Measurements from ENCODE around the gene SPTB. TPM values are rescaled to one million over a fixed set of nuclear protein-coding genes. Genes with fewer than 3 reads are reported as not detected.

Gene SPTB
- total and polyA plus RNA-seq, 9 of the 15 experiments (the other 6 are each of a cell fraction or from before 2014, with no cell fraction given): 0.21 to 45.9 (median 11.7) TPM

DNA sequence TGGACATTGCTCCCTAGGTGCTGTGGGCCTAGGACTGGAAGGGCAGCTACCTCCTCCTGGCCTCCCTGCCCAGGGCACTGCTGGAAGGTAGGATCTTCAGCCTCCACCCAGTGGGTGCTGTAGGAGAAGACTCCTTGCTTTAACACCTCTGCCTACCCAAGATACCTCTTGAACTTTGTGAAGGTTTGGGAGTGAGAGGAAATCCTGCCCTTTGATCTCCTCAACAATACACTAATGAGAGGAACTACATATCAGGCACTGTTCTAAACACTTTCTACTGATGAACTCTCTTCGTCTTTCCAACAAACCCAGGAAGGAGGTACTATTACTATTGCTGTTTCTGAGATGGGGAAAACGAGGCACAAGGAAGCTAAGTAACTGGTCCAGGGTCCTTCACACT is 108.5 kb downstream of the SPTB start:
- no peaks in the 10 kb centered on the region for H3K9me1 ChIP-seq (ENCODE audit: control insufficient read depth, insufficient read depth, low read length)
- no peak overlapping the region for H3K4me3 ChIP-seq
- H3K79me2 ChIP-seq (ENCODE audit: control insufficient read depth, insufficient read depth, low read length): no peaks in the 10 kb centered on the region
- H3K9ac ChIP-seq (ENCODE audit: insufficient read depth in 1 of 2, low read depth in 2 of 2, low read length in 2 of 2): no peak overlapping the region
- no peaks in the 10 kb centered on the region for H4K20me1 ChIP-seq (replicated peaks; ENCODE audit: control insufficient read depth, insufficient read depth, low read length)
- ATAC-seq (no peak), FAIRE-seq (no peak), DNase-seq (ENCODE audit: extremely low read depth in 1 of 4, low spot score in 3 of 4) (no peak)
- no peak overlapping the region for H3K4me2 ChIP-seq (ENCODE audit: insufficient read depth, low read length)
- in situ Hi-C loops (cut with MboI) (no loop called here), intact Hi-C loops (cut with micrococcal nuclease) (no loop called here)
- POLR2A ChIA-PET: interaction anchor here (1.6 to 2.0 kb wide), 2 partner anchors 9 to 12 kb away, joined by 6 to 16 read pairs; no protein-coding TSS in a partner anchor
- no peak overlapping the region for H3K27ac ChIP-seq (ENCODE audit: extremely low read depth, low read depth, low read length)
- TF ChIP-seq MYBL2 (IDR thresholded peaks at IDR 0.05; ENCODE audit: low read depth): no peak
- no peak for TF ChIP-seq MYBL2 (CRISPR knock-in tag; IDR thresholded peaks at IDR 0.05; ENCODE audit: borderline replicate concordance)
- TF ChIP-seq NBN (IDR thresholded peaks at IDR 0.05; ENCODE audit: low read depth): no peak
- TF ChIP-seq CREBBP (IDR thresholded peaks at IDR 0.05; ENCODE audit: low read depth, low read length): no peak
- no peak for TF ChIP-seq HLTF (IDR thresholded peaks at IDR 0.05)
- 36% methylated on average over 2 of the region's 2 CpGs for WGBS (ENCODE audit: insufficient coverage, low coverage, missing lambda C conversion rate)
- H2AFZ ChIP-seq (ENCODE audit: low read depth, low read length): no peak overlapping the region
- H3K27me3 ChIP-seq (ENCODE audit: control insufficient read depth in 2 of 2, insufficient read depth in 2 of 2, low read length in 2 of 2): no peaks in the 10 kb centered on the region
- no TSS peak for BruUV-seq (replicated peaks)
- peaks cover 78% of the 10 kb centered on the region for H3K36me3 ChIP-seq (ENCODE audit: control insufficient read depth, insufficient read depth, low read length)
- peaks cover 0 to 10% of the 10 kb centered on the region in 2 experiments; a peak in 2 of 5 replicates for H3K4me1 ChIP-seq (replicated peaks in 1 of 2; ENCODE audit: control insufficient read depth in 2 of 2, insufficient read depth in 2 of 2, low read length in 2 of 2)
- no peaks in the 10 kb centered on the region for H3K9me3 ChIP-seq (replicated peaks; ENCODE audit: control insufficient read depth, insufficient read depth, low read depth, low read length)
- CTCF ChIA-PET (ENCODE audit: low intra/inter-chr PET ratio): no interaction called here

DNA sequence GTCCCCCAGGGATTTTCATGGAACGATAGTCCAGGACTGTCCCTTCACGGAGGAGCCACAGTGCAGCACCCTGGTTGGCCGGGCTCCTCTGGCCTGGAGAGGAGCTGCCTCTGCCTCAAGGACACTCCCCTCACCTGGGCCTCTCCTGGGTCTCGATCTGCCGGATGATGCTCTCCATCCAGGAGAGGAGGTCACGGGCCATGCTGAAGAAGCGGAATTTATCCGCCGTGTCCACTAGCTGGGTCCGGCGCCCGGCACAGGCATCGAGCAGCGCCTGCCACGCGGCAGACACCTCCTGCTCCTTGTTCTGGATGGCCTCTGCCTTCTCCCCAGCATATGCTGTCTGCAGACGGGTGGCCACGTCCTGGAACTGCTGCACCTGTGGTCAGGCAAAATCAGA is 109.0 kb downstream of the SPTB start:
- H4K20me1 ChIP-seq (replicated peaks; ENCODE audit: control insufficient read depth, insufficient read depth, low read length): no peaks in the 10 kb centered on the region
- in situ Hi-C loops (cut with MboI): no loop called here
- H3K9me1 ChIP-seq (ENCODE audit: control insufficient read depth, insufficient read depth, low read length): no peaks in the 10 kb centered on the region
- H3K27ac ChIP-seq (ENCODE audit: extremely low read depth, low read depth, low read length): no peak overlapping the region
- no peaks in the 10 kb centered on the region for H3K79me2 ChIP-seq (ENCODE audit: control insufficient read depth, insufficient read depth, low read length)
- H3K27me3 ChIP-seq (ENCODE audit: control insufficient read depth in 2 of 2, insufficient read depth in 2 of 2, low read length in 2 of 2): no peaks in the 10 kb centered on the region
- no peak overlapping the region for H3K4me3 ChIP-seq
- no peaks in the 10 kb centered on the region for H3K9me3 ChIP-seq (replicated peaks; ENCODE audit: control insufficient read depth, insufficient read depth, low read depth, low read length)
- H3K9ac ChIP-seq (ENCODE audit: insufficient read depth in 1 of 2, low read depth in 2 of 2, low read length in 2 of 2): no peak overlapping the region
- intact Hi-C loops (cut with micrococcal nuclease): no loop called here
- BruUV-seq (replicated peaks): no TSS peak
- CTCF ChIA-PET (ENCODE audit: low intra/inter-chr PET ratio): no interaction called here
- POLR2A ChIA-PET: no interaction called here
- ATAC-seq: no peak
- H2AFZ ChIP-seq (ENCODE audit: low read depth, low read length): no peak overlapping the region
- FAIRE-seq: no peak
- peaks cover 80% of the 10 kb centered on the region for H3K36me3 ChIP-seq (ENCODE audit: control insufficient read depth, insufficient read depth, low read length)
- no peak overlapping the region for H3K4me2 ChIP-seq (ENCODE audit: insufficient read depth, low read length)
- peaks cover 0 to 10% of the 10 kb centered on the region in 2 experiments; a peak in 2 of 5 replicates for H3K4me1 ChIP-seq (replicated peaks in 1 of 2; ENCODE audit: control insufficient read depth in 2 of 2, insufficient read depth in 2 of 2, low read length in 2 of 2)
- WGBS (ENCODE audit: insufficient coverage, low coverage, missing lambda C conversion rate): 100% methylated on average over 8 of the region's 18 CpGs
- no peak for DNase-seq (ENCODE audit: extremely low read depth in 1 of 4, low spot score in 3 of 4)
- TF ChIP-seq RFX1 (IDR thresholded peaks at IDR 0.05) (no peak), SIX5 (IDR thresholded peaks at IDR 0.05; ENCODE audit: borderline replicate concordance in 1 of 2, insufficient read depth in 1 of 2, low read depth in 1 of 2, low read length in 2 of 2) (no peak), BCOR (IDR thresholded peaks at IDR 0.05) (no peak), FUS (optimal IDR thresholded peaks at IDR 0.05; ENCODE audit: low read depth, low read length) (no peak), OTX1 (CRISPR knock-in tag; IDR thresholded peaks at IDR 0.05) (no peak), ZNF23 (CRISPR knock-in tag; IDR thresholded peaks at IDR 0.05) (no peak), ELF1 (tag; IDR thresholded peaks at IDR 0.05) (no peak), XRCC5 (IDR thresholded peaks at IDR 0.05; ENCODE audit: low read depth, low read length) (no peak), CREM (IDR thresholded peaks at IDR 0.05; ENCODE audit: low read depth) (no peak)
- TF ChIP-seq, protein P1, sequence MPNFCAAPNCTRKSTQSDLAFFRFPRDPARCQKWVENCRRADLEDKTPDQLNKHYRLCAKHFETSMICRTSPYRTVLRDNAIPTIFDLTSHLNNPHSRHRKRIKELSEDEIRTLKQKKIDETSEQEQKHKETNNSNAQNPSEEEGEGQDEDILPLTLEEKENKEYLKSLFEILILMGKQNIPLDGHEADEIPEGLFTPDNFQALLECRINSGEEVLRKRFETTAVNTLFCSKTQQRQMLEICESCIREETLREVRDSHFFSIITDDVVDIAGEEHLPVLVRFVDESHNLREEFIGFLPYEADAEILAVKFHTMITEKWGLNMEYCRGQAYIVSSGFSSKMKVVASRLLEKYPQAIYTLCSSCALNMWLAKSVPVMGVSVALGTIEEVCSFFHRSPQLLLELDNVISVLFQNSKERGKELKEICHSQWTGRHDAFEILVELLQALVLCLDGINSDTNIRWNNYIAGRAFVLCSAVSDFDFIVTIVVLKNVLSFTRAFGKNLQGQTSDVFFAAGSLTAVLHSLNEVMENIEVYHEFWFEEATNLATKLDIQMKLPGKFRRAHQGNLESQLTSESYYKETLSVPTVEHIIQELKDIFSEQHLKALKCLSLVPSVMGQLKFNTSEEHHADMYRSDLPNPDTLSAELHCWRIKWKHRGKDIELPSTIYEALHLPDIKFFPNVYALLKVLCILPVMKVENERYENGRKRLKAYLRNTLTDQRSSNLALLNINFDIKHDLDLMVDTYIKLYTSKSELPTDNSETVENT (CRISPR knock-in tag; IDR thresholded peaks at IDR 0.05): no peak
- TF ChIP-seq, protein P2, sequence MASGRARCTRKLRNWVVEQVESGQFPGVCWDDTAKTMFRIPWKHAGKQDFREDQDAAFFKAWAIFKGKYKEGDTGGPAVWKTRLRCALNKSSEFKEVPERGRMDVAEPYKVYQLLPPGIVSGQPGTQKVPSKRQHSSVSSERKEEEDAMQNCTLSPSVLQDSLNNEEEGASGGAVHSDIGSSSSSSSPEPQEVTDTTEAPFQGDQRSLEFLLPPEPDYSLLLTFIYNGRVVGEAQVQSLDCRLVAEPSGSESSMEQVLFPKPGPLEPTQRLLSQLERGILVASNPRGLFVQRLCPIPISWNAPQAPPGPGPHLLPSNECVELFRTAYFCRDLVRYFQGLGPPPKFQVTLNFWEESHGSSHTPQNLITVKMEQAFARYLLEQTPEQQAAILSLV (tag; IDR thresholded peaks at IDR 0.05): no peak

All from K562 (cell line).